GM12878 (cell line): Measurements from ENCODE around the gene MPIG6B. TPM values are rescaled to one million over a fixed set of nuclear protein-coding genes. Genes with fewer than 3 reads are reported as not detected.

Source experiments
- ATAC-seq: fragments of 200-7000 bp; cut with Tn5 transposase; 3 replicates; pipeline ENCODE4 v1.9.1; 2020; ENCODE audit warnings: mild to moderate bottlenecking, moderate library complexity
- BruUV-seq: library from RNA; stranded (reverse); fragments of 400-500 nt; replicated peaks from 2 replicates; lab custom pipeline; 2021; lab: Mats Ljungman, UMichigan
- CTCF ChIA-PET: fragments of 300-600 bp; sonication (Branson Sonifier 250); formaldehyde crosslinking; extraction: SDS; loops from one replicate; lab custom pipeline; 2021; ENCODE audit warnings: inconsistent platforms; lab: Yijun Ruan, JAX
- POLR2A ChIA-PET: fragments of 350-600 bp; formaldehyde crosslinking; extraction: SDS; loops from one replicate; lab custom pipeline; 2021; ENCODE audit warnings: inconsistent platforms; lab: Charles Lee
- RAD21 ChIA-PET: fragments of 300-600 bp; sonication (Branson Sonifier 250); formaldehyde crosslinking; loops from one replicate; lab custom pipeline; 2023; ENCODE audit warnings: antibody characterized with exemption; ENCODE audit not compliant: unreplicated experiment; lab: Charles Lee
- SMC1A ChIA-PET: fragments of 300-600 bp; sonication (Branson Sonifier 250); formaldehyde crosslinking; loops from one replicate; lab custom pipeline; 2023; ENCODE audit not compliant: unreplicated experiment, uncharacterized antibody; lab: Charles Lee
- DNase-seq: peaks from one replicate; pipeline ENCODE4 v3.0.0-alpha.2; 2011; ENCODE audit warnings: low read depth, low spot score
- FAIRE-seq: peaks from 3 replicates; lab custom pipeline; 2011; peaks lifted over from hg19 to GRCh38; lab: Jason Lieb, UNC
- H2AFZ ChIP-seq: 2 replicates; pipeline ENCODE4 v1.6.0; 2011; ENCODE audit warnings: low read depth, low read length, control low read depth; ENCODE audit not compliant: control insufficient read depth
- H3K27ac ChIP-seq: 2 replicates; pipeline ENCODE4 v1.5.1; 2011; ENCODE audit warnings: control low read depth; ENCODE audit not compliant: control insufficient read depth, insufficient read depth
- H3K27me3 ChIP-seq, 2 experiments: replicated peaks in 1 of 2; 2 replicates each; pipeline versions ENCODE4 v1.6.0 to v1.6.1; 2011; ENCODE audit warnings: low read length in 1 of 2; ENCODE audit not compliant: control insufficient read depth in 2 of 2, insufficient read depth in 2 of 2
- H3K36me3 ChIP-seq, 2 experiments: 2 replicates each; pipeline ENCODE4 v1.5.1; 2011; ENCODE audit warnings: low read length in 1 of 2; ENCODE audit not compliant: control insufficient read depth in 2 of 2, insufficient read depth in 2 of 2
- H3K4me1 ChIP-seq: 2 replicates; pipeline ENCODE4 v1.6.1; 2011; ENCODE audit warnings: mild to moderate bottlenecking, low read length, moderate library complexity, mixed read lengths; ENCODE audit not compliant: control insufficient read depth, insufficient read depth
- H3K4me2 ChIP-seq: 2 replicates; pipeline ENCODE4 v1.6.0; 2011; ENCODE audit warnings: control low read depth; ENCODE audit not compliant: control insufficient read depth, insufficient read depth
- H3K4me3 ChIP-seq: fragments of 200-600 bp; sonication (generic); 2 replicates; pipeline ENCODE4 v1.5.1; 2016
- H3K79me2 ChIP-seq: 2 replicates; pipeline ENCODE4 v1.6.0; 2011; ENCODE audit warnings: low read length; ENCODE audit not compliant: control insufficient read depth, insufficient read depth
- H3K9ac ChIP-seq: 2 replicates; pipeline ENCODE4 v1.8.0; 2011; ENCODE audit warnings: low read length, control low read depth, mixed read lengths; ENCODE audit not compliant: control insufficient read depth, insufficient read depth
- H3K9me3 ChIP-seq: replicated peaks from 3 replicates; pipeline ENCODE4 v1.5.1; 2011; ENCODE audit warnings: mild to moderate bottlenecking, low read length; ENCODE audit not compliant: control insufficient read depth, insufficient read depth
- H4K20me1 ChIP-seq: 2 replicates; pipeline ENCODE4 v1.6.0; 2011; ENCODE audit not compliant: control insufficient read depth, insufficient read depth
- CREB1 ChIP-seq: IDR thresholded peaks from 2 replicates; pipeline ENCODE4 v1.6.1; 2012; ENCODE audit warnings: low read depth, mild to moderate bottlenecking, inconsistent platforms
- CREM ChIP-seq: IDR thresholded peaks from 2 replicates; pipeline ENCODE4 v1.6.1; 2014; ENCODE audit warnings: antibody characterized with exemption, low read depth
- IRF4 ChIP-seq: IDR thresholded peaks from 2 replicates; pipeline ENCODE4 v1.6.1; 2011; ENCODE audit warnings: low read depth, low read length
- POLR2A ChIP-seq: IDR thresholded peaks from 2 replicates; pipeline ENCODE4 v1.6.1; 2011; ENCODE audit warnings: low read depth, mild to moderate bottlenecking, low read length
- RUNX3 ChIP-seq: IDR thresholded peaks from 2 replicates; pipeline ENCODE4 v1.6.1; 2012; ENCODE audit warnings: low read length, inconsistent platforms
- SPI1 ChIP-seq: IDR thresholded peaks from 2 replicates; pipeline ENCODE4 v1.6.1; 2011; ENCODE audit warnings: low read depth, mild to moderate bottlenecking, low read length, moderate library complexity, borderline replicate concordance; ENCODE audit not compliant: insufficient read depth
- SREBF2 ChIP-seq: IDR thresholded peaks from 2 replicates; pipeline ENCODE4 v1.6.1; 2012; ENCODE audit warnings: mild to moderate bottlenecking, low read length
- STAT3 ChIP-seq: IDR thresholded peaks from 2 replicates; pipeline ENCODE4 v1.6.1; 2011; ENCODE audit warnings: low read depth, low read length, improper control_type of control experiment
- TCF12 ChIP-seq: IDR thresholded peaks from 2 replicates; pipeline ENCODE4 v1.6.1; 2011; ENCODE audit warnings: low read depth, mild to moderate bottlenecking, low read length
- TCF3 ChIP-seq: IDR thresholded peaks from 2 replicates; pipeline ENCODE4 v1.6.1; 2012; ENCODE audit warnings: low read depth, mild to moderate bottlenecking, low read length, borderline replicate concordance; ENCODE audit not compliant: insufficient read depth
- TCF7 ChIP-seq: IDR thresholded peaks from 2 replicates; pipeline ENCODE4 v1.6.1; 2014; ENCODE audit warnings: antibody characterized with exemption, borderline replicate concordance
- YY1 ChIP-seq: IDR thresholded peaks from 2 replicates; pipeline ENCODE4 v1.6.1; 2011; ENCODE audit warnings: low read depth, mild to moderate bottlenecking, low read length
- ZNF622 ChIP-seq: fragments of 450-650 bp; IDR thresholded peaks from 2 replicates; pipeline ENCODE4 v1.6.1; 2017; ENCODE audit warnings: mild to moderate bottlenecking, inconsistent platforms
- WGBS: methylation state at CpG from one replicate; pipeline ENCODE4 v1.1.6; 2016; ENCODE audit warnings: low lambda C conversion rate; ENCODE audit not compliant: insufficient replicate concordance, insufficient coverage; ENCODE audit errors: missing lambda C conversion rate; 5-methylcytosine and 5-hydroxymethylcytosine counted together
- in situ Hi-C: fragments of 300-500 bp; cut with MboI; formaldehyde crosslinking; loops from 9 replicates; pipeline ENCODE4 v1.14.3; 2018; ENCODE audit warnings: mixed read lengths
- intact Hi-C: fragments of 100-400 bp; cut with micrococcal nuclease; formaldehyde crosslinking; loops from one replicate; pipeline ENCODE4 v1.14.2; 2022; ENCODE audit not compliant: unreplicated experiment
- polyA plus RNA-seq, 11 experiments: library from polyadenylated mRNA; depleted of rRNA in 4 of 11; unstranded in 6 of 11; stranded (reverse) in 5 of 11; fragments of >200 nt; fragmentation: Nextera tagmentation in 4 of 11; fragmentation: Illumina TruSeq in 1 of 11; extraction: Ambion mirVana in 4 of 11; extraction: Trizol in 1 of 11; gene quantifications; 1 replicate in 1 of 11; 2 replicates in 10 of 11; pipeline versions ENCODE4 v1.2.1 to v1.2.3, GENCODE V29; 2011 to 2016; ENCODE audit warnings: inconsistent platforms in 2 of 11, missing spikeins in 2 of 11, low read depth in 1 of 11
- total RNA-seq, 4 experiments: library from RNA; depleted of rRNA in 3 of 4; stranded (reverse); fragments of >200 nt in 3 of 4; fragmentation: Illumina TruSeq in 1 of 4; extraction: Trizol in 1 of 4; gene quantifications; 2 replicates each; pipeline versions ENCODE4 v1.2.1 to v1.2.3, GENCODE V29; 2013 to 2021
- TF ChIP-seq, protein P1 (sequence below): fragments of 450-650 bp; formaldehyde crosslinking; IDR thresholded peaks from 2 replicates; pipeline ENCODE4 v1.4.0; 2020; ENCODE audit warnings: mild to moderate bottlenecking, moderate library complexity

The MPIG6B gene
- total and polyA plus RNA-seq, 10 of the 15 experiments (the other 5 are each of a cell fraction or from before 2014, with no cell fraction given), result not detected

DNA sequence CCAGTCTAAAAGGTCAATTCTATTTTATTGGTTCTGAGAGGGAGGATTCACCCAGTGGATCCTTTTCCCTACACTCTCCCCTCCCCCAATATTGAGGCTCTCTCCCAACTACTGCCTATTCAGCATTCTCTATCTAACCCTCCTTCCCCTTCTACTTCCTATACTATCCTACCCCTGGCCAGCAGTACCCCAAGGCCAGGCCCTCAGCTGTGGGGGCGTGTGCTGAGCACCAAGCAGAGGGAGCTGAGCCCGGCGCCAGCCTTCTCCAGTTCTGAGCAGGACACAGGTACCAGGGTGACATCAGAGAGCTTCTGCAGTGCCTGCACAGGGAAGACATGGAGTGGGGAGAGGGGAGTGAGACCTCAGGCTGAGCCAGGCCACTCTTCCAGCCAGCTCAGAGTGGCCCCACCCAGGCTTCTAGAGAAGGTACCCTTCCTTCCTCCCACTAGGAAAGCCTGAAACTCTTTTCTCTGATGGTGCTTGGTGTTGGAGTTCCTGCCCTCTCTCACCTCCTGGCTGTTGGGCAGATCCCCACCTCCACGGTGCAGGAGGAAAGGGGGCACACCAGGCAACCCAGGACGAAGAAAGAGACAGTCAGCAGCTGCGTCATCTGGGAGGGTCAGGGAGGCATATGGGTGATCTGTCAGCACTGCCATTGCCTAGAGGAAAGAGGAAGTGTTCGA, 4.0 kb downstream of the MPIG6B start (continued):
- TF ChIP-seq CREB1 (peak; percentile 71), POLR2A (peak; percentile 61), STAT3 (no peak), TCF3 (0 out of 2 replicates have a peak, but pooled peaks have one; percentile 82), SPI1 (peak; percentile 98), YY1 (0 out of 2 replicates have a peak, but pooled peaks have one; percentile 51)

DNA sequence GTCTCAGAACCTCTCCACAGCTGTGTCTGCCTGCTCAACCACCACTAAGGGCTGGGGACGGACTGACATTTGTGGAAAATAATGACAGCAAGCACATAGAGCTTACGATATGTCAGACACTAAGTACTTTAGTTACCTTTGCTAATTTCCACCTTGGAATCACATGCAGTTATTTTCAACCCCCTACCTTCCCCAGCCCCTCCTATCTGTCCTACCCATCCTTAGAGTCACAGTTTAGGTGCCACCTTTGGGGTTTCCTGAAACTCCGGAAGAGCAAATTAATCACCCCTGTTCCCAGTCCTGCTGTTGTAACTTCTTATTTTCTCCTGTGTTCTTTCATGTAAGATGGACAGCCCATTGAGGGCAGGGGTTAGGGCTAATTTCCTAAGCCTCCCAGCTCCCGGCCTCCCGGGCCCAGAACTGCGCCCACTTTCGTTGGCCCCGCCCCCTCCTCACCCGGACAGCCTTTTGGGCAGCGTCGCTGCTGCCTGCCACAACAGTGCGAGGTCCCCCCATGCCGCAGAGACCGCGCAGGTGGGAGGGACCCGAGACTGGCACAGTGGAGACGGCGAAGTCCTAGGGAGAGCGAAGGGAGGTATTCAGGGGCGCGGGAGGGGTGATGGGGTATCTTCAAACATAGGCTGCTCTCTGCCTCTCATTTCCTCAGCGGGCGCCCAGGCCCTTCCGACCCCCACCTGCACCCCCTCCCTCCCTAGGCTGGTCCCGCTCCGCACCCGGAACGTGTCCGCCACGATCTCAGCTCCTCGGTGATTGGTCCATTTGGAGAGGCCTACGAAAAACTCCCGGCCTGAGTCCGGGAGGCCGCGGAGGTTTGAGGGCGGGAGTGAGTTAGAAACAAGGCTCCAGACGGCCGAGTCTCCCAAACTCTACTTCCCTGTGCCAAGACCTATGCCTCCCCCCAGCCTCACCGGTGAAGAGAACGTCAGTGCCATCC, 4.8 kb downstream of the MPIG6B start:
- SMC1A ChIA-PET, result interaction anchor here (0.6 to 5.3 kb wide), 4 partner anchors 11 to 102 kb away, joined by 3 to 45 read pairs (median 6); partner anchors contain the start of genes ABHD16A, CLIC1 and MSH5
- Histone ChIP-seq H4K20me1 (no peaks in the 10 kb centered on the region), H3K9ac (no peak overlapping the region), H3K27me3 (no peaks in the 10 kb centered on the region), H3K79me2 (peaks cover under 1% of the 10 kb centered on the region; the same call in 1 of the 2 replicates), H3K4me2 (peak overlapping the region; percentile 98), H3K36me3 (peaks cover 0 to 7% of the 10 kb centered on the region in 2 experiments; a peak in 3 of 4 replicates), H3K4me1 (peaks cover 24% of the 10 kb centered on the region), H3K9me3 (no peaks in the 10 kb centered on the region), H2AFZ (no peak overlapping the region), H3K4me3 (no peak overlapping the region), H3K27ac (peak overlapping the region; percentile 60)
- ATAC-seq (no peak), DNase-seq (peak; percentile 43), FAIRE-seq (no peak)
- 65% methylated on average over 41 of the region's 41 CpGs for WGBS
- CTCF ChIA-PET, result interaction anchor here (0.6 to 15.8 kb wide), 5 partner anchors 11 to 131 kb away, joined by 4 to 208 read pairs (median 5); partner anchors contain the start of gene MSH5
- RAD21 ChIA-PET, result interaction anchor here (1.4 to 3.6 kb wide), 4 partner anchors 10 to 105 kb away, joined by 5 to 44 read pairs (median 8); no protein-coding TSS in a partner anchor
- in situ Hi-C loops, result no loop called here
- POLR2A ChIA-PET, result interaction anchor here (1.0 to 2.8 kb wide), 6 partner anchors 8 to 103 kb away, joined by 3 to 30 read pairs (median 6); partner anchors contain the start of genes ABHD16A, CLIC1 and MSH5
- TF ChIP-seq TCF12 (peak; percentile 78; the same call in 1 of the 2 replicates), IRF4 (0 out of 2 replicates have a peak, but pooled peaks have one; percentile 43), TCF7 (no peak), ZNF622 (no peak), CREM (0 out of 2 replicates have a peak, but pooled peaks have one; percentile 2), RUNX3 (peak; percentile 40; the same call in 1 of the 2 replicates), SREBF2 (no peak)
- TF ChIP-seq, protein P1, sequence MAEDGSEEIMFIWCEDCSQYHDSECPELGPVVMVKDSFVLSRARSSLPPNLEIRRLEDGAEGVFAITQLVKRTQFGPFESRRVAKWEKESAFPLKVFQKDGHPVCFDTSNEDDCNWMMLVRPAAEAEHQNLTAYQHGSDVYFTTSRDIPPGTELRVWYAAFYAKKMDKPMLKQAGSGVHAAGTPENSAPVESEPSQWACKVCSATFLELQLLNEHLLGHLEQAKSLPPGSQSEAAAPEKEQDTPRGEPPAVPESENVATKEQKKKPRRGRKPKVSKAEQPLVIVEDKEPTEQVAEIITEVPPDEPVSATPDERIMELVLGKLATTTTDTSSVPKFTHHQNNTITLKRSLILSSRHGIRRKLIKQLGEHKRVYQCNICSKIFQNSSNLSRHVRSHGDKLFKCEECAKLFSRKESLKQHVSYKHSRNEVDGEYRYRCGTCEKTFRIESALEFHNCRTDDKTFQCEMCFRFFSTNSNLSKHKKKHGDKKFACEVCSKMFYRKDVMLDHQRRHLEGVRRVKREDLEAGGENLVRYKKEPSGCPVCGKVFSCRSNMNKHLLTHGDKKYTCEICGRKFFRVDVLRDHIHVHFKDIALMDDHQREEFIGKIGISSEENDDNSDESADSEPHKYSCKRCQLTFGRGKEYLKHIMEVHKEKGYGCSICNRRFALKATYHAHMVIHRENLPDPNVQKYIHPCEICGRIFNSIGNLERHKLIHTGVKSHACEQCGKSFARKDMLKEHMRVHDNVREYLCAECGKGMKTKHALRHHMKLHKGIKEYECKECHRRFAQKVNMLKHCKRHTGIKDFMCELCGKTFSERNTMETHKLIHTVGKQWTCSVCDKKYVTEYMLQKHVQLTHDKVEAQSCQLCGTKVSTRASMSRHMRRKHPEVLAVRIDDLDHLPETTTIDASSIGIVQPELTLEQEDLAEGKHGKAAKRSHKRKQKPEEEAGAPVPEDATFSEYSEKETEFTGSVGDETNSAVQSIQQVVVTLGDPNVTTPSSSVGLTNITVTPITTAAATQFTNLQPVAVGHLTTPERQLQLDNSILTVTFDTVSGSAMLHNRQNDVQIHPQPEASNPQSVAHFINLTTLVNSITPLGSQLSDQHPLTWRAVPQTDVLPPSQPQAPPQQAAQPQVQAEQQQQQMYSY (CRISPR knock-in tag), result no peak
- no TSS peak for BruUV-seq
- intact Hi-C loops, result loop anchor here (2.0 kb wide), 2 partner anchors 41 to 99 kb away; partner anchors contain the start of gene HSPA1B
